ENCODE measurements around the gene BCS1L.
"Not testable (repeated sequence)": the region's sequence is repeated elsewhere in the genome, so short reads cannot be mapped to it uniquely, and the experiment has no call there.

Gene BCS1L

GRCh38 chr2:218658671-218659257, 719 bp upstream of the BCS1L start:
- no peak for DNase-seq (ENCODE audit: low read depth)
- peak overlapping the region; percentile 94 for H3K4me3 ChIP-seq (ENCODE audit: low read depth, low read length)

- H3K4me3 ChIP-seq (ENCODE audit: low read depth, low read length), result peak overlapping the region; percentile 94
- DNase-seq (ENCODE audit: low read depth), result no peak
Measured at GRCh38 chr2:218659988-218660358, 490 bp downstream of the BCS1L start.

- DNase-seq (ENCODE audit: low read depth), result no peak
- H3K4me3 ChIP-seq (ENCODE audit: low read depth, low read length), result no peak overlapping the region
Measured at GRCh38 chr2:218662377-218662776, 2.9 kb downstream of the BCS1L start.

DNA sequence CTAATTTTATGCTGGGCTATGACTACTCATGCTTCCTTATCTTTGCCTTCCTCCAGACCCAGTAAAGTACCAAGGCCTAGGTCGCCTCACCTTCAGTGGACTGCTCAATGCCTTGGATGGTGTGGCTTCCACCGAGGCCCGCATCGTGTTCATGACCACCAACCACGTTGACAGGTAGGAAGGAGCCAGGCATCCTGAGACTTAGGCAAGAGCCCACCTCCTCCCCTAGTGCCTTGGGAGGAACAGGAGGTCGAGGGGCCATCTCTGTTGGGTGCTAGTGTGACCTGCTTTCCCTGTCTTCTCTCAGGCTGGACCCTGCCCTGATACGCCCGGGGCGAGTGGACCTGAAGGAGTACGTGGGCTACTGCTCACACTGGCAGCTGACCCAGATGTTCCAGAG, 3.3 kb downstream of the BCS1L start:
- no peak for DNase-seq (ENCODE audit: low read depth)
- no peak overlapping the region for H3K4me3 ChIP-seq (ENCODE audit: low read depth, low read length)

DNA sequence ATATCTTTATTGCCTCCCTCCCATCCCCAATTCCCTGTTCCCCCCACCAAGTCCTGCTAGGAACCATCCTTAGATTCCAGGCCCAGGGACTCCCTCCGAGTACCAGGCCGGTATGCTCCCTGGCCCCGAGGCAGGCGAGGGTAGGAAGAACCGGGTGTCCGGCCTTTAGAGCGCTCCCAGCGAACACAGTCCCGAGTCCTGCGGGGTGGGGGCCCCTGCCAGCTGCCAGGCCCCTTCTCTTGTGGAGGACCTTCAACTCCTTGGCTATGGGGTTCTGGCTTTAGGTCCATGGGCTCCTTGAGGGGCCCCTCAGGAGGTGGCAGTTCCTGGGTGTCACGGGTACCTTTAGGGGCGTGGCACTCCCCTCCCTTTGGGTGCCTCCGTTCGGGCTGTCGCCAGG, 4.4 kb downstream of the BCS1L start:
- no peak overlapping the region for H3K4me3 ChIP-seq (ENCODE audit: low read depth, low read length)
- DNase-seq (ENCODE audit: low read depth), result no peak

DNA sequence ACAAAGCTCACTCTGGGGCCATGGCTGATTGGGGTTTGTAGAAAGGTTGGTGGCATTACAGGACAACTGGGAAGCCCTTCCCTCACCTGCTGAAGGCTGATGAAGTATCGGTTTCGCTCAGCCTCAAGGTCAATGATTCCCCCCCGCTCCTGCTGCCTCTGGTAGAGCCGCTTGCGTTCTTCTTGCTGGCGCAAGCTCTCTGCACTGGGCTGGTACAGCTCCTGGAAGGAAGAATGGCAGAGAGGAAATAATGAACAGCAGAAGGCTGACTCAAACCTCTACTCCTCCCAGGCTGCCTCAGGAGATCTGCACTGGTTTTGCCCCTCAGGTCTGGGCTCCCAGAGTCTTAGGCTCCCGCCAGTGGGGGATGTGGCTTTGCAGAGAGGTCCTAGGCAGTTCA, 5.2 kb downstream of the BCS1L start:
- no peak for DNase-seq (ENCODE audit: low read depth)
- no peak overlapping the region for H3K4me3 ChIP-seq (ENCODE audit: low read depth, low read length)

DNA sequence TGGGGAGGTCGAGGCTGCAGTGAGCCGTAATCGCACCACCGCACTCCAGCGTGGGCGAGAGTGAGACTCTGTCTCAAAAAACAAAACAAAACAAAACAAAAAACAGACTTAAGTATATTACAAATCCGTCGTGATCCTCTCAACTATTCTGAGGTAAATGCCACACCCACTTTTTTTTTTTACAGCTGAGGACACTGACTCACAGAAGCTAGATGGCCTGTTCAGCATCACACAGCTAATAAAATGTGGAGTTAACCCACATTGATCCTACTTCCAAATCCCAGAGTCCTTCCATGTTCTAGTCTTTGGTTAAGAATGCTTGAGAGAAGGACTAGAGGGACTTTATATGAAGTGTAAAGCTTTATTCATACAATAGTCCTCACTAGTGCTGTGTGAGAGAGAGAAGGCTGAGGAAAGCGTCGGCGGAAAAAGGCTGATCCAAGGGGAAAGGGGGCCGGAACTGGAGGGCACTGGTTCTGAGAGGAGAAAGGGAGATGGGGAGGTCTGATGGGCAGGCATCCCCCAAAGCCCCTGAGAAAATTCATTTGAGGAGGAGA, 11.7 kb downstream of the BCS1L start:
- DNase-seq (ENCODE audit: low read depth), result no peak

GRCh38 chr2:218671654-218672566, 12.4 kb downstream of the BCS1L start, which contains the start of the genes RNF25 and STK36:
TSS of gene RNF25 (minus strand) at chr2:218672002. CDS start at chr2:218671970, 32 bp downstream.
TSS of gene STK36 (plus strand) at chr2:218672086. CDS start at chr2:218672830, 744 bp downstream.
- peak within 1 kb of the TSS; percentile 88 for H3K4me3 ChIP-seq (ENCODE audit: low read depth, low read length)

More for the DNA sequence above, 11.7 kb downstream of the BCS1L start:
- peak overlapping the region; percentile 88 for H3K4me3 ChIP-seq (ENCODE audit: low read depth, low read length)

GRCh38 chr2:218679119-218679518, 19.6 kb downstream of the BCS1L start:
- H3K4me3 ChIP-seq (ENCODE audit: low read depth, low read length), result no peak overlapping the region

More at GRCh38 chr2:218671654-218672566, 12.4 kb downstream of the BCS1L start, which contains the start of the genes RNF25 and STK36:
- DNase-seq (ENCODE audit: low read depth), result peak; percentile 64

GRCh38 chr2:218680061-218680460, 20.6 kb downstream of the BCS1L start:
- no peak for DNase-seq (ENCODE audit: low read depth)
- H3K4me3 ChIP-seq (ENCODE audit: low read depth, low read length), result no peak overlapping the region

More at GRCh38 chr2:218679119-218679518, 19.6 kb downstream of the BCS1L start:
- DNase-seq (ENCODE audit: low read depth), result no peak

GRCh38 chr2:218687400-218688060, 28.0 kb downstream of the BCS1L start:
- not testable (repeated sequence) for DNase-seq (ENCODE audit: low read depth); H3K4me3 ChIP-seq (ENCODE audit: low read depth, low read length)

- no peak for DNase-seq (ENCODE audit: low read depth)
- H3K4me3 ChIP-seq (ENCODE audit: low read depth, low read length), result no peak overlapping the region
Measured at GRCh38 chr2:218691234-218691633, 31.8 kb downstream of the BCS1L start.

GRCh38 chr2:218694405-218695145, 35.1 kb downstream of the BCS1L start:
- DNase-seq (ENCODE audit: low read depth), result no peak
- H3K4me3 ChIP-seq (ENCODE audit: low read depth, low read length), result no peak overlapping the region

- DNase-seq (ENCODE audit: low read depth), result no peak
Measured at GRCh38 chr2:218698885-218699284, 39.4 kb downstream of the BCS1L start.

GRCh38 chr2:218701806-218702205, 42.3 kb downstream of the BCS1L start:
- no peak for DNase-seq (ENCODE audit: low read depth)
- no peak overlapping the region for H3K4me3 ChIP-seq (ENCODE audit: low read depth, low read length)

More at GRCh38 chr2:218698885-218699284, 39.4 kb downstream of the BCS1L start:
- no peak overlapping the region for H3K4me3 ChIP-seq (ENCODE audit: low read depth, low read length)

DNA sequence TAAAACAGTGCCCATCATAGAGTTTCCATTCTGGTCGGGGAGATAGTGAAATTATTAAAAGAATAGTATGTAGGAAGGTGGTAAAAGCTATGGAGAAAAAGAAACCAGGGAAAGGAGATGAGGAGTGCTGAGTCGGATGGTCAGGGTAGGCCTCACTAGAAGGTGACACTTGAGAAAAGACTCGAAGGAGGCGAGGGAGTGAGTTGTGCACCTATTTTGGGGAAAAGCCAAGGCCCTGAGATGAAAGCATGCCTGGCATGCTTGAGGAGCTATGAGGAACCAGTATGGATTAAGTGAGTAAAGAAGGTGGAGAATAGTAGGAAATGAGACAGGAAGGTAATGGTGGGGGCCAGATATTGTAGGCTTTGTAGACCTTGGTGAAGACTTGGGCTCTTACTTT, 43.9 kb downstream of the BCS1L start:
- DNase-seq (ENCODE audit: low read depth), result no peak
- no peak overlapping the region for H3K4me3 ChIP-seq (ENCODE audit: low read depth, low read length)

GRCh38 chr2:218708086-218708485, 48.6 kb downstream of the BCS1L start:
- no peak for DNase-seq (ENCODE audit: low read depth)
- H3K4me3 ChIP-seq (ENCODE audit: low read depth, low read length), result no peak overlapping the region

DNA sequence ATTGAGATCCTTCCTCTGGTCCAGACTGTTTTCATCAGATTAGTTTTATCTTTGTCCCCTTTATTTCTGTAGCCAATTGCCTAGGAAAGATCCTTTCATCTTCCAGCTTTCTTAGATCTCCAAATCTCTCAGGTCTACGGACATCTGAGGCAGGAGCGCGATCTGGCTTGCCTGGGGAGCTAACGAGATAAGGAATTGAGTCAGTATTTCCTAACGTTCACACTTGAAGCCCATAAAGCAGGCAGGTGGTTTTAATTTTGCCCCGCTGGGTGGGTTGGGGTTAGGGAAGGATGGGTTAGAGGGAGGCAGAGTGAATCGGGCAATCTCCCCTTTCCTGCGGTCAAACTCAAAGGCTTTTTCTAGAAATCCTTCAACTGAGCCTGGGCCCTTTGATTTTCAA, 50.4 kb downstream of the BCS1L start:
- no peak for DNase-seq (ENCODE audit: low read depth)
- H3K4me3 ChIP-seq (ENCODE audit: low read depth, low read length), result peak overlapping the region; percentile 94

- DNase-seq (ENCODE audit: low read depth), result no peak
- H3K4me3 ChIP-seq (ENCODE audit: low read depth, low read length), result peak overlapping the region; percentile 94
Measured at GRCh38 chr2:218710334-218710686, 50.8 kb downstream of the BCS1L start.
